Right lobe of liver (tissue), 4 donors: ENCODE measurements around the gene IQSEC3.

Experiments used
- POLR2A ChIP-seq: fragments of 450-650 bp; IDR thresholded peaks from one replicate; pipeline ENCODE4 v1.6.1; 2017; ENCODE audit warnings: antibody characterized with exemption, mild to moderate bottlenecking
- TF ChIP-seq, protein P1 (sequence below), 4 donors: fragments of 200-600 bp in 3 of 4; fragments of 450-650 bp in 1 of 4; IDR thresholded peaks; one replicate each; pipeline versions ENCODE4 v1.5.1 to v1.8.0; 2016 to 2022; ENCODE audit warnings: antibody characterized with exemption in 4 of 4, mild to moderate bottlenecking in 2 of 4
- donor health status: DM: no; HTN: no; CAD: no.
- donor health status: DM: no; HTN: no; CAD: no.
- donor health status: DM: no; HTN: yes; CAD: no.

DNA sequence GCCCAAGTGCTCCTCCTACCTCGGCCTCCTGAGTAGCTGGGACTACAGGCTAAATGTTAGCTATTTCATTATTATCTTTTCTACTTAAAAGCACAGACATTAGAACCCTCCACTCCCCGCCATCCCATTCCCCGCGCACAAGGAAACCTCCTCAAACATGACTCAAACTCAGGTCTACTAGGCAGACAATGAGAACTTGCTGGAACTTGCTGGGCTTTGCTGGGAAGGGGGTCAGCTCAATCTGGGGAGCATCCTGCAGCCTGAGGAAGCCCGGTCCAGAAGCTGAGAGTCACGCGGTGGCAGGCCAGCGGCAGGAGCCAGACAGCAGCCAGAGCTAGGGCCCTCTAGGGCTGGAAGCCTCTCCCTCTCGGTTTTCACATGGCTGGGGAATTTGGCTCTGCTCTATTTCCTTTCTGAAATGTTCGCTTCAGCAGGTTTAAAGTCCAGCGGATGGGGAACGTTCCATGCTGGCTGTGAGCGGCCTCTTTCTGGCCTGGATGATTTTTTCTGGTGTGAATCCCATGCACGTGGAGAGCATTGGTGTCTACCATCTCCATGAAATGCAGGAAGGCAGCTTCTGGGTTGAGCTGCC is 78.9 kb downstream of the IQSEC3 start:
- TF ChIP-seq, protein P1, sequence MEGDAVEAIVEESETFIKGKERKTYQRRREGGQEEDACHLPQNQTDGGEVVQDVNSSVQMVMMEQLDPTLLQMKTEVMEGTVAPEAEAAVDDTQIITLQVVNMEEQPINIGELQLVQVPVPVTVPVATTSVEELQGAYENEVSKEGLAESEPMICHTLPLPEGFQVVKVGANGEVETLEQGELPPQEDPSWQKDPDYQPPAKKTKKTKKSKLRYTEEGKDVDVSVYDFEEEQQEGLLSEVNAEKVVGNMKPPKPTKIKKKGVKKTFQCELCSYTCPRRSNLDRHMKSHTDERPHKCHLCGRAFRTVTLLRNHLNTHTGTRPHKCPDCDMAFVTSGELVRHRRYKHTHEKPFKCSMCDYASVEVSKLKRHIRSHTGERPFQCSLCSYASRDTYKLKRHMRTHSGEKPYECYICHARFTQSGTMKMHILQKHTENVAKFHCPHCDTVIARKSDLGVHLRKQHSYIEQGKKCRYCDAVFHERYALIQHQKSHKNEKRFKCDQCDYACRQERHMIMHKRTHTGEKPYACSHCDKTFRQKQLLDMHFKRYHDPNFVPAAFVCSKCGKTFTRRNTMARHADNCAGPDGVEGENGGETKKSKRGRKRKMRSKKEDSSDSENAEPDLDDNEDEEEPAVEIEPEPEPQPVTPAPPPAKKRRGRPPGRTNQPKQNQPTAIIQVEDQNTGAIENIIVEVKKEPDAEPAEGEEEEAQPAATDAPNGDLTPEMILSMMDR (IDR thresholded peaks at IDR 0.05): no peak
- TF ChIP-seq POLR2A: no peak
